Mononuclear cell (primary cell): ENCODE data around the gene ATG5. TPM values are rescaled to one million over a fixed set of nuclear protein-coding genes. Genes with fewer than 3 reads are reported as not detected.

Experiments
- H3K27me3 ChIP-seq: 2 replicates; pipeline ENCODE4 v1.6.0; 2011; ENCODE audit warnings: low read length, control low read depth; ENCODE audit not compliant: insufficient read depth
- H3K4me1 ChIP-seq: 2 replicates; pipeline ENCODE4 v1.5.1; 2011; ENCODE audit warnings: mild to moderate bottlenecking, low read length, control low read depth; ENCODE audit not compliant: insufficient read depth
- H3K4me3 ChIP-seq: 2 replicates; pipeline ENCODE4 v1.5.1; 2011; ENCODE audit warnings: mild to moderate bottlenecking, low read length, moderate library complexity
- H3K9me3 ChIP-seq: 2 replicates; pipeline ENCODE4 v1.5.1; 2011; ENCODE audit warnings: low read depth, mild to moderate bottlenecking, control low read depth, low read length
- total RNA-seq: library from RNA; depleted of rRNA; stranded (reverse); fragments of >200 nt; gene quantifications from one replicate; pipeline ENCODE4 v1.2.3, GENCODE V29; 2012

ATG5 gene
- total RNA-seq, 1 donor, result 62.8 TPM

DNA sequence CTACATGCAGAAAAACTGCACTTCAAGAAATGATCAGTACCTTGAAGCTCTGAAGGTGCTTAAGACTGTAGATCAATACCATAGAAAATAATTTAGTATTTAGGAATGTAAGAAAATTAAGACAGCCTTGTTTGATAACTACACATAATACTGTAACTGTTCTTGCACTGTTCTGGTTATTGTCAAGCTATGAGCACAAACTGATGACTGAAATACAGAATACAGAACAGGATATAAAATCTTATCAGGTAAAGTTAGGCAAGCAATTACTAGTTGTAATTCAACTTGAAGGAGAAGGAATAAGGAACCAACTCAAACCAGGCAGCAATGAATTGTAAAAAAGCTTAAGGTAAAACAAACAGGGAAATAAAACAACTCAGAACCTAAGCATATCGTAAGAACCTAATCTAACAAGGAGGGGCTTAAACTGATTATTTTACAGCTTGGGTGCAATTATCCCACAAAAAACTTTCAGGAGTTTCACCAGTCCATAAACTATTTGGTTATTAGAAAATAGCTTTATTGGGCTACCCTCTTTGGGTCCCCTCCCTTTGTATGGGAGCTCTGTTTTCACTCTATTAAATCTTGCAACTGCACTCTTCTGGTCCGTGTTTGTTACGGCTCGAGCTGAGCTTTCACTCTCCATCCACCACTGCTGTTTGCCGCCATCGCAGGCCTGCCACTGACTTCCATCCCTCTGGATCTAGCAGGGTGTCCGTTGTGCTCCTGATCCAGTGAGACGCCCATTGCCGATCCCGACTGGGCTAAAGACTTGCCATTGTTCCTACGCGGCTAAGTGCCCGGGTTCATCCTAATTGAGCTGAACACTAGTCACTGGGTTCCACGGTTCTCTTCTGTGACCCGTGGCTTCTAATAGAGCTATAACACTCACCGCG lies 97.7 kb downstream of the ATG5 start:
- no peaks in the 10 kb centered on the region for H3K4me1 ChIP-seq
- no peak overlapping the region for H3K4me3 ChIP-seq
- H3K27me3 ChIP-seq, result no peaks in the 10 kb centered on the region
- H3K9me3 ChIP-seq, result no peaks in the 10 kb centered on the region

DNA sequence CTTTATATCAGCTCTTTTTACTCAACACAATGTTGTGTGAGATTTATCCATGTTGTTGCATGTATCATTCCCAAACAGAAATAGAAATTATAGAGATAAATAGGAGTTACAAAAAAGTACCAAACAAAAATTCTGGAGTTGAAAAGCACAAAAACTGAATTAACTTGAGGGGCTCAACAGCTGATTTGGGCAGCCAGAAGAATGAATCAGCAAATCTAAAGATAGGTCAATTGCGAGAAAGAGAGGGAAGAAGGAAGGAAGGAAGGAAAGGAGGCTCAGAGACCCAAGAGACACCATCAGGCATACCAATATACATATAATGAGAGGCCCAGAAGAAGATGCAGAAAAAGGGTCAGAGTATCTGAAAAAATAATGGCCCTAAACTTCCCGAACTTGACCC lies 98.9 kb downstream of the ATG5 start:
- H3K4me1 ChIP-seq, result no peaks in the 10 kb centered on the region
- H3K27me3 ChIP-seq, result no peaks in the 10 kb centered on the region
- no peak overlapping the region for H3K4me3 ChIP-seq
- H3K9me3 ChIP-seq, result no peaks in the 10 kb centered on the region

- H3K27me3 ChIP-seq, result no peaks in the 10 kb centered on the region
- H3K4me3 ChIP-seq, result no peak overlapping the region
- H3K4me1 ChIP-seq, result no peaks in the 10 kb centered on the region
- H3K9me3 ChIP-seq, result no peaks in the 10 kb centered on the region
These were observed 100.0 kb downstream of the ATG5 start for GRCh38 chr6:106225581-106225980.

DNA sequence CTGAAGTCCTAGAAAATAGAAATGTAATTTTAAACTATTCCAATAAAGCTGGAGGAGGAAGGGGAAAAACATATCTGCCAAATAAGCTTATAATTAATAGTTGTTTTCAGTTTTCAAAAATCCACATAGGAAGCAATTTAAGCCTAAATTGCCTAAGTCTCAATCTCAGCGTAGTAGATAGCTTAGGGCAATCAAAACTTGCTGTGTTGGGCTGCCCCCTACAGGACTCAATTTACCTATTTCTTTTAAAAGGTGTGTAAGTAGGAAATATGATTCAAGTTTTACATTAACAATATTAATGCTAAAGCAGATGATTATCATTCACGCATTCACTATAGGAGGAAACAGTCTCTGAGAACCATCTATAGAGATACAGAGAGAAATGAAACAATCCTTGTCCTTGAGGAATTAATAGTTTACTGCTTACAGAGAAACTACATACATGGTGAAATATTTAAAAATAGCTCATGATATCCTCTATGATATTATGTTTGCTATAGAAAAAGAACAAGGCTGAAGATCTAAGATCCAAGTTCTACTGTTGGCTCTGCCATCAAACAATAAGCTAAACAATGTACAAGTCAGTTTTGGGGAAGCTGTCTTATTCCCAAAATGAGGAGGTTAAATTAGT lies 102.1 kb downstream of the ATG5 start:
- no peaks in the 10 kb centered on the region for H3K9me3 ChIP-seq
- no peak overlapping the region for H3K4me3 ChIP-seq
- no peaks in the 10 kb centered on the region for H3K27me3 ChIP-seq
- H3K4me1 ChIP-seq, result no peaks in the 10 kb centered on the region

GRCh38 chr6:106220485-106220884 lies 105.1 kb downstream of the ATG5 start:
- Histone ChIP-seq H3K4me1 (no peaks in the 10 kb centered on the region), H3K4me3 (no peak overlapping the region), H3K9me3 (no peaks in the 10 kb centered on the region), H3K27me3 (no peaks in the 10 kb centered on the region)

DNA sequence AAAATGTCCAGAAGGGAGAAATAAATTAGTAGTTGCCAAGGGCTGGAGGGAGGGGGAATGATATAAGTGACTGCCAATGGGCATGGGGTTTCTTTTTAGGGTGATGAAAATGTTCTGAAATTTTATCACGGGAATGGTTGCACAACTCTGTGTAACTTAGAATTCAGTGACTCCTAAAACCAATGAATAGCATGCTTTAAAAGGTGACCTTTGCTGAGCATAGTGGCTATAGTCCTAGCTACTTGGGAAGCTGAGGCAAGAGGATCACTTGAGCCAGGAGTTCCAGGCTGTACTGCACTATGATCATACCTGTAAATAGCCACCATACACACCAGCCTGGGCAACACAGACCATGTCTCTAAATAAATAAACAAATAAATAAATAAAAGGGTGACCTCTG lies 109.0 kb downstream of the ATG5 start:
- H3K27me3 ChIP-seq, result no peaks in the 10 kb centered on the region
- no peak overlapping the region for H3K4me3 ChIP-seq
- H3K4me1 ChIP-seq, result no peaks in the 10 kb centered on the region
- H3K9me3 ChIP-seq, result no peaks in the 10 kb centered on the region

DNA sequence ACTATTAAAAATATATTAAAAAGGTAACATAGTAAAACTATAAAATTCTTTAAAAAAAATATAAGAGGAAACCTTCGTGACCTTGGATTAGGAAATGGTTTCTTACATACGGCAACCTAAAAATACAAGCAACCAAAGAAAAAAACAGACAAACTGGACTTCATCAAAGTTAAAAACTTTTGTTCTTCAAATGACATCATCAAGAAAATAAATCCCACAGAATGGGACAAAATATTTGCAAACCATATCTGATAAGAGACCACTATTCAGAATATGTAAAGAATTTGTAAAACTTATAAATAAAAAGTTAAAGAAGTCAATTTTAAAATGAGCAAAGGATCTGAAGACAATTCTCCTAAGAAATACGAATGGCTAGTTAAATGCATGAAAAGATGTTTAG lies 110.0 kb downstream of the ATG5 start:
- Histone ChIP-seq H3K27me3 (no peaks in the 10 kb centered on the region), H3K4me1 (no peaks in the 10 kb centered on the region), H3K4me3 (no peak overlapping the region), H3K9me3 (no peaks in the 10 kb centered on the region)

- Histone ChIP-seq H3K9me3 (no peaks in the 10 kb centered on the region), H3K4me1 (no peaks in the 10 kb centered on the region), H3K27me3 (no peaks in the 10 kb centered on the region), H3K4me3 (no peak overlapping the region)
These were observed 111.0 kb downstream of the ATG5 start for GRCh38 chr6:106214531-106214930.

- no peaks in the 10 kb centered on the region for H3K9me3 ChIP-seq
- H3K4me3 ChIP-seq, result no peak overlapping the region
- no peaks in the 10 kb centered on the region for H3K4me1 ChIP-seq
- H3K27me3 ChIP-seq, result no peaks in the 10 kb centered on the region
These were observed 111.8 kb downstream of the ATG5 start for GRCh38 chr6:106213660-106214289.

- Histone ChIP-seq H3K4me1 (no peaks in the 10 kb centered on the region), H3K9me3 (no peaks in the 10 kb centered on the region), H3K4me3 (no peak overlapping the region), H3K27me3 (no peaks in the 10 kb centered on the region)
These were observed 113.0 kb downstream of the ATG5 start for GRCh38 chr6:106212576-106212975.

GRCh38 chr6:106206905-106207304 lies 118.7 kb downstream of the ATG5 start:
- no peaks in the 10 kb centered on the region for H3K9me3 ChIP-seq
- H3K4me1 ChIP-seq, result no peaks in the 10 kb centered on the region
- no peaks in the 10 kb centered on the region for H3K27me3 ChIP-seq
- no peak overlapping the region for H3K4me3 ChIP-seq

DNA sequence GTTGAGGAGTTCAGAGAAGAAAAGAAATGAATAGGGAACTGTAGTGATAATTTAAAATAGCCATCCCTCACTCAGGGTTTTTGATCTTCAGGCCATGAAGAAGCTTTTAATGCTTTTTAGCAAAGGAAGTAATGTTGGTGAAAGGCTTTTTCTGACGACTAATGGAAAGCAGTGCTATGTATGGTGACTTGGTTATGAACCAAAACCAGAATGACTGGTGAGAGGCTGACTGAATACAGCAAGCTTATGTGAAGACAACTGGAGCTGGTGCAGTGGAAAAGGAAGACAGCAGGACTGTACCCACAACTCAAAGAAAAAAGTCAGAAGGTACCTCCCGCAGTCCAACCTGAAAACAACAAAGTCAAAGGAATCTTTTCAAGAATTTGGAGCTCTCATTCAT lies 120.6 kb downstream of the ATG5 start:
- Histone ChIP-seq H3K27me3 (no peaks in the 10 kb centered on the region), H3K4me1 (no peaks in the 10 kb centered on the region), H3K4me3 (no peak overlapping the region), H3K9me3 (no peaks in the 10 kb centered on the region)

DNA sequence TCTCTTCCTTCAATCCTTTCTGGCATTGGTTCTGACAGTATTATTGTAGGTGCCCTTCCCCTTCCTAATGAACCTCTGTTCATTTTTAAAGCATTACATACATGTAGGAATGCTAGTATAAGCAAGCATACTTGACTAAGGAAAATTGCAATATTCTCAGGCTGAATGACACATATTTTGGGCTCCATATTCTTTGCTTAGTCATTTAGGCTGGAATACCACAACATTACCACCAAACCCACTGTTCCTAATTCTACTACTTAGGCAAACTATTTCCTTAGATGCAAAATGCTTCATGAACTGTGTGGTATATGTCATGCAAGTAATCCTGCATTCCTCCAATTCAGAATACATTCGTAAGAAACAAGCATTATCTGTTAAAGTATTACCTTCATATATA lies 125.6 kb downstream of the ATG5 start:
- no peak overlapping the region for H3K4me3 ChIP-seq
- H3K4me1 ChIP-seq, result peaks cover 9% of the 10 kb centered on the region
- H3K9me3 ChIP-seq, result no peaks in the 10 kb centered on the region
- H3K27me3 ChIP-seq, result no peaks in the 10 kb centered on the region

GRCh38 chr6:106199331-106199730 lies 126.2 kb downstream of the ATG5 start:
- Histone ChIP-seq H3K4me1 (peaks cover 15% of the 10 kb centered on the region), H3K9me3 (no peaks in the 10 kb centered on the region), H3K4me3 (no peak overlapping the region), H3K27me3 (no peaks in the 10 kb centered on the region)

DNA sequence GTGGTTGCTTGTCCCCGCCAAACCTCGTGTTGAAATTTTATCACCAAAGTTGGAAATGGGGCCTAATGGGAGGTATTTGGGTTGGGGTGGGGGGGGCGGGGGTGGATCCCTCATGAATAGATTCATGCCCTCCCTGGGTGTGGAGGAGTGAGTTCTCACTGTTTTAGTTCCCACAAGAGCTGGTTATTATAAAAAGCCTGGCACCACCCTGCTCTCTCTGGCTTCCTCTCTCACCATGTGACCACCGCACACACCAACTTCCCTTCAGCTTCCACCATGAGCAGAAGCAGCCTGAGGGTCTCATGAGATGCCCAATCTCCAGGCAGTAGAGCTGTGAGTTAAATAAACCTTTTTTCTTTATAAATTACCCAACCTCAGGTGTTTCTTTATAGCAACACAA lies 128.1 kb downstream of the ATG5 start:
- H3K4me1 ChIP-seq, result peaks cover 15% of the 10 kb centered on the region
- H3K4me3 ChIP-seq, result no peak overlapping the region
- no peaks in the 10 kb centered on the region for H3K27me3 ChIP-seq
- no peaks in the 10 kb centered on the region for H3K9me3 ChIP-seq
